Small intestine (tissue), 7 donors: ENCODE data around the gene NCKAP5. TPM values are rescaled to one million over a fixed set of nuclear protein-coding genes. Genes with fewer than 3 reads are reported as not detected.

ENCODE experiments used
- DNase-seq, 2 donors: peaks; one replicate each; pipeline versions ENCODE4 v3.0.0 to v3.0.0-alpha.2; 2013
- FAIRE-seq: peaks from 2 replicates; lab custom pipeline; 2012; peaks lifted over from hg19 to GRCh38; lab: Jason Lieb, UNC
- H3K27ac ChIP-seq, 3 donors: one replicate each; pipeline ENCODE4 v1.5.1; 2013; ENCODE audit warnings: low read length in 2 of 3, mild to moderate bottlenecking in 2 of 3, control low read depth in 1 of 3, inconsistent platforms in 1 of 3, low read depth in 1 of 3, moderate library complexity in 1 of 3
- H3K27me3 ChIP-seq, 3 donors: one replicate each; pipeline ENCODE4 v1.6.1; 2013; ENCODE audit warnings: low read length in 3 of 3, inconsistent platforms in 1 of 3; ENCODE audit not compliant: control insufficient read depth in 3 of 3, insufficient read depth in 3 of 3
- H3K36me3 ChIP-seq, 3 donors: one replicate each; pipeline ENCODE4 v1.6.1; 2013; ENCODE audit warnings: low read length in 3 of 3, inconsistent platforms in 1 of 3, low read depth in 1 of 3, mild to moderate bottlenecking in 1 of 3, moderate library complexity in 1 of 3; ENCODE audit not compliant: control insufficient read depth in 3 of 3, insufficient read depth in 2 of 3
- H3K4me1 ChIP-seq, 3 donors: one replicate each; pipeline ENCODE4 v1.6.1; 2013; ENCODE audit warnings: low read length in 2 of 3, inconsistent platforms in 1 of 3, low read depth in 1 of 3, mild to moderate bottlenecking in 1 of 3, moderate library complexity in 1 of 3; ENCODE audit not compliant: control insufficient read depth in 3 of 3, insufficient read depth in 2 of 3
- H3K4me3 ChIP-seq, 3 donors: one replicate each; pipeline ENCODE4 v1.5.1; 2013; ENCODE audit warnings: low read length in 3 of 3, control low read depth in 1 of 3, inconsistent platforms in 1 of 3, low read depth in 1 of 3, mild to moderate bottlenecking in 1 of 3, moderate library complexity in 1 of 3
- H3K9me3 ChIP-seq, 2 donors: one replicate each; pipeline ENCODE4 v1.6.1; 2013; ENCODE audit warnings: low read depth in 1 of 2, low read length in 1 of 2; ENCODE audit not compliant: control insufficient read depth in 2 of 2, insufficient read depth in 1 of 2
- WGBS, 3 donors: extraction: QIAGEN DNeasy Blood & Tissue Kit; methylation state at CpG; one replicate each; pipeline ENCODE4 v1.1.7; 2013; 5-methylcytosine and 5-hydroxymethylcytosine counted together
- polyA plus RNA-seq, 4 donors: library from polyadenylated mRNA; stranded (reverse) in 3 of 4; unstranded in 1 of 4; fragments of 200-250 nt in 3 of 4; fragments of 120-200 nt in 1 of 4; gene quantifications; one replicate each; pipeline versions ENCODE4 v1.2.1 to v1.2.3, GENCODE V29; 2013
- donor health status: healthy with polysubstance abuse.
- donor health status: control.
- donor health status: control.
- donor health status: Bipolar disorder and iron deficiency.
- donor health status: healthy.

NCKAP5 gene
- polyA plus RNA-seq, 4 donors = 0.52 to 7.8 (median 6.5) TPM

GRCh38 chr2:133255360-133255759, 312.9 kb downstream of the NCKAP5 start:
- WGBS, 3 donors = 63 to 87% (median 79%) methylated on average over 2 of the region's 2 CpGs
- Histone ChIP-seq H3K4me1 (no peaks in the 10 kb centered on the region), H3K36me3 (no peaks in the 10 kb centered on the region), H3K9me3 (no peaks in the 10 kb centered on the region), H3K27ac (no peak overlapping the region), H3K4me3 (no peak overlapping the region), H3K27me3 (no peaks in the 10 kb centered on the region)
- no peak for DNase-seq
- no peak for FAIRE-seq

GRCh38 chr2:133253793-133254192, 314.5 kb downstream of the NCKAP5 start:
- Histone ChIP-seq H3K9me3 (no peaks in the 10 kb centered on the region), H3K36me3 (no peaks in the 10 kb centered on the region), H3K27me3 (no peaks in the 10 kb centered on the region), H3K4me1 (no peaks in the 10 kb centered on the region), H3K4me3 (no peak overlapping the region), H3K27ac (no peak overlapping the region)
- 92 to 98% (median 95%) methylated on average over 2 of the region's 2 CpGs for WGBS, 3 donors
- DNase-seq = no peak
- FAIRE-seq = no peak

- FAIRE-seq = no peak
- H3K27me3 ChIP-seq = no peaks in the 10 kb centered on the region
- no peak for DNase-seq
- H3K9me3 ChIP-seq = no peaks in the 10 kb centered on the region
- no peak overlapping the region for H3K27ac ChIP-seq
- no peaks in the 10 kb centered on the region for H3K4me1 ChIP-seq
- no peak overlapping the region for H3K4me3 ChIP-seq
- no peaks in the 10 kb centered on the region for H3K36me3 ChIP-seq
- 86 to 88% (median 87%) methylated on average over 5 of the region's 5 CpGs for WGBS, 3 donors
These were observed 315.4 kb downstream of the NCKAP5 start for GRCh38 chr2:133252780-133253355.

- Histone ChIP-seq H3K4me1 (no peaks in the 10 kb centered on the region), H3K27ac (no peak overlapping the region), H3K27me3 (no peaks in the 10 kb centered on the region), H3K4me3 (no peak overlapping the region), H3K9me3 (no peaks in the 10 kb centered on the region), H3K36me3 (no peaks in the 10 kb centered on the region)
- DNase-seq (no peak), FAIRE-seq (no peak)
- 76 to 81% (median 78%) methylated on average over 2 of the region's 2 CpGs for WGBS, 3 donors
These were observed 318.9 kb downstream of the NCKAP5 start for GRCh38 chr2:133249362-133249761.

- no peaks in the 10 kb centered on the region for H3K27me3 ChIP-seq
- no peak overlapping the region for H3K27ac ChIP-seq
- no peaks in the 10 kb centered on the region for H3K4me1 ChIP-seq
- no peak overlapping the region for H3K4me3 ChIP-seq
- DNase-seq = no peak
- 87 to 92% (median 91%) methylated on average over 4 of the region's 4 CpGs for WGBS, 3 donors
- H3K36me3 ChIP-seq = no peaks in the 10 kb centered on the region
- FAIRE-seq = no peak
- no peaks in the 10 kb centered on the region for H3K9me3 ChIP-seq
These were observed 320.0 kb downstream of the NCKAP5 start for GRCh38 chr2:133248264-133248663.

GRCh38 chr2:133247631-133248030, 320.6 kb downstream of the NCKAP5 start:
- FAIRE-seq = no peak
- no peaks in the 10 kb centered on the region for H3K4me1 ChIP-seq
- H3K27ac ChIP-seq = no peak overlapping the region
- H3K27me3 ChIP-seq = no peaks in the 10 kb centered on the region
- no peak overlapping the region for H3K4me3 ChIP-seq
- H3K36me3 ChIP-seq = no peaks in the 10 kb centered on the region
- WGBS, 3 donors = 55 to 68% (median 67%) methylated on average over 2 of the region's 2 CpGs
- H3K9me3 ChIP-seq = no peaks in the 10 kb centered on the region
- no peak for DNase-seq

- no peak overlapping the region for H3K4me3 ChIP-seq
These were observed 327.1 kb downstream of the NCKAP5 start for GRCh38 chr2:133241224-133241571.

GRCh38 chr2:133240491-133241223, 327.6 kb downstream of the NCKAP5 start:
- WGBS, 3 donors = 67 to 72% (median 71%) methylated on average over 5 of the region's 5 CpGs
- Histone ChIP-seq H3K36me3 (no peaks in the 10 kb centered on the region), H3K4me1 (no peaks in the 10 kb centered on the region), H3K27me3 (no peaks in the 10 kb centered on the region), H3K9me3 (no peaks in the 10 kb centered on the region), H3K4me3 (no peak overlapping the region), H3K27ac (peak overlapping the region in 1 of 3 donors; percentile 48)
- FAIRE-seq = no peak
- no peak for DNase-seq

More at GRCh38 chr2:133241224-133241571, 327.1 kb downstream of the NCKAP5 start:
- H3K9me3 ChIP-seq = no peaks in the 10 kb centered on the region
- 51 to 63% (median 58%) methylated on average over 2 of the region's 2 CpGs for WGBS, 3 donors
- no peak for DNase-seq
- no peak for FAIRE-seq
- no peaks in the 10 kb centered on the region for H3K36me3 ChIP-seq
- H3K4me1 ChIP-seq = no peaks in the 10 kb centered on the region
- no peaks in the 10 kb centered on the region for H3K27me3 ChIP-seq
- no peak overlapping the region for H3K27ac ChIP-seq
